ENCODE measurements around the gene IFNGR2.

GRCh38 chr21:33375101-33375644, 28.0 kb upstream of the IFNGR2 start:
- no peak for TF ChIP-seq CTCF (conservative IDR thresholded peaks at IDR 0.05; ENCODE audit: low read length)
- no peak for TF ChIP-seq EZH2phosphoT487 (IDR thresholded peaks at IDR 0.05; ENCODE audit: borderline replicate concordance)
